ENCODE results near the gene HOXC13.

HOXC13 gene

DNA sequence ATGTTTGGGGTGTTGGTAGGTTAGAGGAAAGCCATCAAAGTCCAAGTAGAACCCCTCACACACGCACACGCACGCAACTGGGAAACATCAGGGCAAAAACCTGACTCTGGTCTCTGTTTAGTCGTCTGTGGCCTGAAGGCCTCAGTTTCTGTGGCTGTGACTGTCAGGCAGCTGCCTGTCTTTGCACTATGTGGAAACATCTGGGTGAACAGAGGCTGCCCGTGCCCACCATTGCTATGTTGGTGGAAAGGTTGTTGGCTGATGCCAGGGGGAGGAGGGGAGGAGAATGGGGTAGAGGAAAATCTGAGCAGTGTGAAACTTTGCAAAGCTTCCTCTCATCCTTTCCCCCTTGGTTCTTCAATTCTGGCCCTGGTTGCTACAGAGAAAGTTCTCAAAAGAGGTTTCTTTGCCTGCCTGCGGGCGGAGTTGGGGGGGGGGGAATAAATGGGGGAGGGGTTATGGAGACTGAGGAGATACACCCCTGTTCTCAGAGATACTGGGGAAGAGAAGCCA is 53.8 kb downstream of the HOXC13 start:
- no peak for DNase-seq (ENCODE audit: low read depth in 1 of 2, low spot score in 1 of 2)

DNA sequence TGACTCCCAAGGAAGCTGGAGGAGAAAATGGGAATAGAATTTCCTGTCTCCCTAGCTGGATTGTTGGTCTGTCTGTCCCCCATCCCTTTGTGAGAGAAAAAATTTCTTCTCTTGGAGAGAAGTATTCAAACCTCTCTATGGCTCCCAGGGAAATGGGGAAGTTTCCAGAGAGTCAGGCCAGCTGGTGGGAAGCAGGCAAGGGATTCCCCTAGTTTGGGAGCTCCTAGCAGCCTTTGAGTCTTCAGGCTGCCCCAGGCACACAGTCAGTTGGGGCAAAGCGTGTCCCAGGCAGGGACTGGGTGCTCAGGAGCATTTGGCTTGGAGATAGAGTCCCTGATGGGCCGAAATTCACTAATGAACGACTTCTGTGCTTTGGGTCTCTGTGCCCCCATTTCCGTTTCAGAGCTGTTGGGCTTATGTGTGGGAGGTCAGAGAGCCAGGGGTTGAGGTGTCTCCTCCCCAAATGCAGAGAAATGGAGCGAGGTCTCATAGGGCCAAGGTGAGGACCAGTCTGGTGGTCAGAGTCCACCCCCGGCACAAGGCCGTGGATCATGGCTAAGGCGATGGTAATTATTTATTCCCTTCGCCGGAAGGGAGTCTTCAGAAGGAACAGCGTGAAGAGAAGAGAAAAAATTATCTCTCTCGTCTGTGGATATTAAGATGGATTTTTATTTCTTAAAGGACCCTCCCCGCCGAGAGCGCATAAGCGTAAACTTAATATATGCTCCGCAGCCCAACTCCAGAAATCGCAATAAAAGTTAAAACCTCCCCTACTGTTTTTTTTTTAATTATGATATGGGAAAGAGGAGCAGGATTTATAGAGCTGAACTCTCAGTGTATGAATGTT is 54.8 kb downstream of the HOXC13 start:
- DNase-seq (ENCODE audit: low read depth in 1 of 2, low spot score in 1 of 2), result no peak

DNA sequence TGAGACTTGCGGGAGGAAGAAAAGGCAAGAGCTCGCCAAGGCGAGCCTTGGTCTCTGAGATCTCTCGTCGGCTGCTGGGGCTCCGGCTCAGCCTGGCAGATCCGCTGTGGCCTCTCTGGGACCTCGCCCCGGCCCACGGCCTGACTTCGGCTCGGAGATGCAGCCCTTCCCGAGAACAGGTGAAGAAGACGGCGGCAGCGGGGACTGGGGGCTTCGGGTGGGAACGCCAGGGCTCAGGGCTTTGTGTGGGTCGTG is 55.3 kb downstream of the HOXC13 start:
- DNase-seq (ENCODE audit: low read depth in 1 of 2, low spot score in 1 of 2), result no peak

DNA sequence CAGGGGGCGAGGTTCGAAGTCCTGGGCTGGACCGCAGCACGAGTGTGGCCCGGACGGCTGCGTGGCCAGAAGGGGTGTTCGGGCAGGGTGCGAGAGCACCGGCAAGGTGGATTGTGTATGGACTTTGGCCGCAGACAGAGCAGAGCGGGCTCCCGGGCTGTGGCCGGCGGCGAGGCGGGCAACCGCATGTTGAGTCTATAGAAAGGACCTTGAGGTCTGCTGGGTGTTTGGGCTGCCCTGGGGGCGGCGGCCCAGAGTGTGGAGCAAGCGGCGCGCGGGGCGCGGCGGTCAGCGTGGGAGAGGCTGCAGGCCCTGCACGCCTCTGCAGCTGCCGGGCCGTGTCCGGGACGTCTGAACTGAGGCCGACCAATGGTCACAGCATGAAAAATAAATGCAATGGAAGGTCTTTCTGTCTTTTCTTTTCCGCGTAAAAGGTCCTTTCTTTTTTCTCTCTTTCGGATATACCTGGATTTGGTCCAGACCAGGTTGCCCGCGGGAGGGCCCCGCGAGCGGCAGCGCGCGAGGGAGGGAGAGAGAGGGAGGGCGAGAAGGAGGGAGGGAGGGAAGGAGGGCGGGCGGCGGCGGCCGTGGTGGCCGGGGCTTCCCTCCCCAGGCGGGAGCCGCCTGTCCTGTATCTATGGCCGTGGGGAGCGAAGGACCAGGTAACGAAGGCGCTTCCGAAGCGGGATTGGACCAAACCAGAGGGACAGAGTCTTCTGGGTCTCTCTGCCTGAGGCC is 55.8 kb downstream of the HOXC13 start:
- DNase-seq (ENCODE audit: low read depth in 1 of 2, low spot score in 1 of 2), result no peak

DNA sequence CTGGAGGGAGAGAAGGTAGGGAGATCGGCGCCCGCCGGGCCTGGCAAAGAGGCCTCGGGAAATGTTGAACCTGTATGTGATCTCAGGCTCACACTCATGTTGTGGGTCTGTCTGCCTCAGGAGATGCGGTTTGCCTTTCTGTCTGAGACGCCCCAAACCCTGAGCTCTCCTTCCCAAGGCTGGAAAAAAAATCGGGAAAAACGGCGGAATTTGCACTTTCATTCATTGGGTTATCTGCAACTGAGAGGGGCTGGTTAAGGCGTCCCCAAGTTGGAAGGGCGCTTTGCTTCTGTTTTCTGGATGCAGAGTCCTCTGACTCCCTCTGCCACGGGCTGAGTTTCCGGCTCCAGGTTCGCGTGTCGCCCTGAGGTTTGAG is 56.4 kb downstream of the HOXC13 start:
- DNase-seq (ENCODE audit: low read depth in 1 of 2, low spot score in 1 of 2), result no peak

DNA sequence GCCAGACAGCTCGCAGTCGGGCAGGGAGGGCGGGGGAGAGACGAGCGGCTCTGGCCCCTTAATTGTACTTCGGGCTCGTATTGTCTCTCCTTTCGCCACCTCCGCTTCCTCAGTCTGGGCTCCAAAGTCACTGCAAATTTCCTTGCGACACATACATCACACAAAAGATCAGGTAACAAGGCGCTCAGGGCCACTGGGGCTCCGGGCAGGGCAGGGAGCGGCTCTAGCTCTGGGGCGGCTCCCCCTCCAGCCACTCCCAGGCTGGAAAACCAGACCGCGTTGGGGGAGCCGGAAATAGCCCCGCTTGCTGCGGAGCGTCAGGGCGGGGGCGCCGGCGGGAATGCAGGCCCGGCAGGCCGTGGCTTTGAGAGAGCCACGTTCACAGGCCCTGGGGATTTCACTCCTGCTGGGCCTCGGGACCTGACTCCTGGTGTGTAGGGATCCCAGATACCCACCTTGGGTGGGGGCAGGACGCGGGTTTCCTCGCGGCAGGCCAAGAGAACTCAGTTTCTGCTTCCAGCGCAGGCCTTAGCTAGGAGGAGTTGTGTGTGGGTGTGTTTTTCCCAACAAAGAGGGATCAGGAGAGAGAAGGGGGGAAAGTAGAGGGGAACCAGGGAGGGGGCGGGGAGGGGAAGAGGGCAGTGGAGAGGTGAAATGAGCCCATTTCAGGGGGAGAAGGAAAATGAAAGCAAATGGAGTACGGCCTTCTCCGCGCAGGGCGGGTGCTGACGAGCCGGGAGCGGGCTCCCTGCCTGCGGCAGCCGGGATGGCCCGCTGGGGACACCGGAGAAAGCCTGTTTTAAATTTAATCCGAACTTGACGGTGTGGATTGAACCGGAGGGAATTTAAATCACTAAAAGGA is 57.0 kb downstream of the HOXC13 start:
- DNase-seq (ENCODE audit: low read depth in 1 of 2, low spot score in 1 of 2), result no peak
